Measurements from ENCODE around the gene THSD4.

- no peak for TF ChIP-seq CTCF (conservative IDR thresholded peaks at IDR 0.05 in 1 of 2, IDR thresholded peaks at IDR 0.05 in 1 of 2; ENCODE audit: extremely low read depth in 1 of 2, insufficient read depth in 1 of 2, low read depth in 1 of 2, low read length in 2 of 2)
- no peak for TF ChIP-seq EZH2 (IDR thresholded peaks at IDR 0.05; ENCODE audit: borderline replicate concordance, low read length)
These were observed 582.8 kb downstream of the THSD4 start for GRCh38 chr15:71698030-71698429.
